Measurements from ENCODE around the gene MCM3. TPM values are rescaled to one million over a fixed set of nuclear protein-coding genes. Genes with fewer than 3 reads are reported as not detected.

Gene MCM3
- polyA plus RNA-seq, 3 donors = 10.7 to 15.3 (median 12.1) TPM

DNA sequence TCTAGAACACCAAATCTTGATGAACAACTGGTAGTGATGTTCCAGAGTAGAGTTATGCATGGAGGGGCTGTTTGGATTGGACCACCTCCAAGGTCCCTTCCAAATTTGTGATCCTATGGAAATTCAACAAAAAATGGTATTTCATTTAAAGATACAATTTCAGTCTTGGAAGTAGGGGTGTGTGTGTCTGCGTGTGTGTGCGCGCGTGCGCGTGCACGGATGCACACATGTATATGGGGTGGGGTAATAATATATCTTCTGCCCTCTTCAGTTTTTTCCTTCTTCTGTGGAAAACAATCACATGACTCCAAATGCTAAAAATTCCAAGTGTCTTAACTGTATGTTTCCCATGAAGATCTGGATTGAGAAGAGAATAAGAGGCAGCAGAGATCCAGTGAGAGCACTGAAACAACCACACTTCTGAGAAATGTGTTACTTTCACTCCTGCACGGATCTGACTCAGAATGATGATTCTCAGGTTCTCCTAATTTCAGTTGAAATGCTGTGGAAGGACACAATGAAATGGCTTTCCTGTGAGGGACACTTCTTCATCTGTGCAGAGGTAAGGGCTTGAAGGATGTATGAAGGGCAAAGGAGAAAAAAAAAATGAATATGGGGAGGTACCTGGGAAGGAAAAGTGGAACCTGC is 29.7 kb downstream of the MCM3 start:
- H3K27ac Mint-ChIP-seq = no peak overlapping the region
- H3K9ac ChIP-seq (ENCODE audit: insufficient read depth, low read length, poor library complexity, severe bottlenecking) = no peak overlapping the region
- H3K9me3 ChIP-seq (replicated peaks in 1 of 2; ENCODE audit: control insufficient read depth in 1 of 2, insufficient read depth in 1 of 2, low read length in 2 of 2) = no peaks in the 10 kb centered on the region
- H3K79me2 ChIP-seq (ENCODE audit: insufficient read depth, low read length) = no peaks in the 10 kb centered on the region
- H3K36me3 Mint-ChIP-seq = no peaks in the 10 kb centered on the region
- H3K4me1 Mint-ChIP-seq = no peaks in the 10 kb centered on the region
- H3K4me3 ChIP-seq (replicated peaks in 1 of 3; ENCODE audit: low read depth in 2 of 3, low read length in 3 of 3) = no peak overlapping the region
- H3K27me3 Mint-ChIP-seq (ENCODE audit: low read depth in 3 of 3) = peaks cover 15 to 28% (median 18%) of the 10 kb centered on the region in 3 donors
- H3K4me3 Mint-ChIP-seq = no peak overlapping the region
- DNase-seq = no peak
- H3K36me3 ChIP-seq (replicated peaks in 1 of 2; ENCODE audit: control insufficient read depth in 1 of 2, insufficient read depth in 2 of 2, low read length in 2 of 2) = no peaks in the 10 kb centered on the region
- no peaks in the 10 kb centered on the region for H3K4me1 ChIP-seq (ENCODE audit: control insufficient read depth in 1 of 2, insufficient read depth in 2 of 2, low read length in 2 of 2)
- H3K4me2 ChIP-seq (replicated peaks; ENCODE audit: extremely low read depth, low read length, poor library complexity, severe bottlenecking) = no peak overlapping the region
- H4K20me1 ChIP-seq (ENCODE audit: insufficient read depth, low read length) = no peaks in the 10 kb centered on the region
- TF ChIP-seq, protein P1, sequence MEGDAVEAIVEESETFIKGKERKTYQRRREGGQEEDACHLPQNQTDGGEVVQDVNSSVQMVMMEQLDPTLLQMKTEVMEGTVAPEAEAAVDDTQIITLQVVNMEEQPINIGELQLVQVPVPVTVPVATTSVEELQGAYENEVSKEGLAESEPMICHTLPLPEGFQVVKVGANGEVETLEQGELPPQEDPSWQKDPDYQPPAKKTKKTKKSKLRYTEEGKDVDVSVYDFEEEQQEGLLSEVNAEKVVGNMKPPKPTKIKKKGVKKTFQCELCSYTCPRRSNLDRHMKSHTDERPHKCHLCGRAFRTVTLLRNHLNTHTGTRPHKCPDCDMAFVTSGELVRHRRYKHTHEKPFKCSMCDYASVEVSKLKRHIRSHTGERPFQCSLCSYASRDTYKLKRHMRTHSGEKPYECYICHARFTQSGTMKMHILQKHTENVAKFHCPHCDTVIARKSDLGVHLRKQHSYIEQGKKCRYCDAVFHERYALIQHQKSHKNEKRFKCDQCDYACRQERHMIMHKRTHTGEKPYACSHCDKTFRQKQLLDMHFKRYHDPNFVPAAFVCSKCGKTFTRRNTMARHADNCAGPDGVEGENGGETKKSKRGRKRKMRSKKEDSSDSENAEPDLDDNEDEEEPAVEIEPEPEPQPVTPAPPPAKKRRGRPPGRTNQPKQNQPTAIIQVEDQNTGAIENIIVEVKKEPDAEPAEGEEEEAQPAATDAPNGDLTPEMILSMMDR (IDR thresholded peaks at IDR 0.05) = no peak
- intact Hi-C loops (cut with micrococcal nuclease) = no loop called here
- WGBS (ENCODE audit: insufficient coverage) = 100% methylated on average over 1 of the region's 8 CpGs
- H3K27me3 ChIP-seq (ENCODE audit: control insufficient read depth in 2 of 2, insufficient read depth in 2 of 2, low read length in 2 of 2) = peaks cover 0 to 2% of the 10 kb centered on the region in 2 donors
- H2AFZ ChIP-seq (ENCODE audit: insufficient read depth, low read depth, low read length, poor library complexity, severe bottlenecking) = no peak overlapping the region
- H3K27ac ChIP-seq (ENCODE audit: low read depth in 1 of 2, low read length in 2 of 2) = no peak overlapping the region
- H3K9me3 Mint-ChIP-seq = no peaks in the 10 kb centered on the region

DNA sequence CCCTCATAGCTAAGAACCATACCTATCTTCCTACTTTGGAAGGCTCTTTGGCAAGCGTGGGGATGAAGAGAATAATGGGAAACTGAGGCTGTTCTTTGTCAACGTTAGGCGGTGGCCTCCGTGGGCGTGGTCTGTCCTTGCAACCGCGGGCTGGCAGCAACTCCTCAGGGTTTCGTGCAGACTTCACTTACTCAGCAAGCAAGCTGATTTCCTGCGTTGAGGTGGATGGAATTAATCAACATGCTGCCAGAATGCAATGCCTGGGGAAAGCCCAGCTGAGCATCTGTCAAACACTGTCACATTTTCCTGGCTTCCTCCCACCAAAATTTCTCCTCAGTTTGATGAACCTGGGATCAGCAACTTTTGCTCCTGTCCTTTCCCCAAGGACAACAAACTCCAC is 31.0 kb downstream of the MCM3 start:
- no peaks in the 10 kb centered on the region for H3K36me3 Mint-ChIP-seq
- DNase-seq = no peak
- H3K27me3 Mint-ChIP-seq (ENCODE audit: low read depth in 3 of 3) = peaks cover 15 to 28% (median 18%) of the 10 kb centered on the region in 3 donors
- TF ChIP-seq, protein P1 (IDR thresholded peaks at IDR 0.05) = no peak
- H3K4me1 ChIP-seq (ENCODE audit: control insufficient read depth in 1 of 2, insufficient read depth in 2 of 2, low read length in 2 of 2) = no peaks in the 10 kb centered on the region
- no peak overlapping the region for H3K27ac ChIP-seq (ENCODE audit: low read depth in 1 of 2, low read length in 2 of 2)
- intact Hi-C loops (cut with micrococcal nuclease) = no loop called here
- H3K4me2 ChIP-seq (replicated peaks; ENCODE audit: extremely low read depth, low read length, poor library complexity, severe bottlenecking) = no peak overlapping the region
- H3K27me3 ChIP-seq (ENCODE audit: control insufficient read depth in 2 of 2, insufficient read depth in 2 of 2, low read length in 2 of 2) = peaks cover 0 to 2% of the 10 kb centered on the region in 2 donors
- WGBS (ENCODE audit: insufficient coverage) = 29% methylated on average over 8 of the region's 9 CpGs
- no peaks in the 10 kb centered on the region for H3K9me3 Mint-ChIP-seq
- no peak overlapping the region for H2AFZ ChIP-seq (ENCODE audit: insufficient read depth, low read depth, low read length, poor library complexity, severe bottlenecking)
- no peak overlapping the region for H3K27ac Mint-ChIP-seq
- H3K9me3 ChIP-seq (replicated peaks in 1 of 2; ENCODE audit: control insufficient read depth in 1 of 2, insufficient read depth in 1 of 2, low read length in 2 of 2) = no peaks in the 10 kb centered on the region
- no peaks in the 10 kb centered on the region for H3K79me2 ChIP-seq (ENCODE audit: insufficient read depth, low read length)
- peak overlapping the region in 1 of 2 donors; percentile 14 for H3K4me3 Mint-ChIP-seq
- H3K9ac ChIP-seq (ENCODE audit: insufficient read depth, low read length, poor library complexity, severe bottlenecking) = no peak overlapping the region
- no peak overlapping the region for H3K4me3 ChIP-seq (replicated peaks in 1 of 3; ENCODE audit: low read depth in 2 of 3, low read length in 3 of 3)
- H3K4me1 Mint-ChIP-seq = no peaks in the 10 kb centered on the region
- no peaks in the 10 kb centered on the region for H4K20me1 ChIP-seq (ENCODE audit: insufficient read depth, low read length)
- no peaks in the 10 kb centered on the region for H3K36me3 ChIP-seq (replicated peaks in 1 of 2; ENCODE audit: control insufficient read depth in 1 of 2, insufficient read depth in 2 of 2, low read length in 2 of 2)
